C1 segment of cervical spinal cord (tissue), 14 donors: Measurements from ENCODE around the gene CCNI.
A peak's percentile ranks its signal among the peaks of the same experiment; 100 is the strongest.
"Not testable (repeated sequence)": the region's sequence is repeated elsewhere in the genome, so short reads cannot be mapped to it uniquely, and the experiment has no call there.

Experiments
- DNase-seq, 14 donors: peaks; one replicate each; lab custom pipeline; 2025; lab: John Stamatoyannopoulos, UW

CCNI gene

GRCh38 chr4:77082886-77083608 is 7.3 kb upstream of the CCNI start:
- peak in 1 of 14 donors; percentile 32 for DNase-seq

- not testable (repeated sequence) for DNase-seq
These were observed 5.0 kb upstream of the CCNI start for GRCh38 chr4:77080806-77081205.

- DNase-seq, result no peak
These were observed 3.5 kb upstream of the CCNI start for GRCh38 chr4:77079281-77079680.

GRCh38 chr4:77078401-77078800 is 2.6 kb upstream of the CCNI start:
- DNase-seq, result no peak

GRCh38 chr4:77076889-77077635 is 1.3 kb upstream of the CCNI start:
- DNase-seq, result no peak

GRCh38 chr4:77074981-77075855 is 571 bp downstream of the CCNI start:
- peak in 13 of 14 donors; percentile 4 to 84 (median 63) for DNase-seq

- peak in 1 of 14 donors; percentile 40 for DNase-seq
These were observed 1.4 kb downstream of the CCNI start for GRCh38 chr4:77074381-77074831.

GRCh38 chr4:77073981-77074380 is 1.8 kb downstream of the CCNI start:
- DNase-seq, result peak in 2 of 14 donors; percentile 12 to 33

- DNase-seq, result peak in 2 of 14 donors; percentile 19 to 41
These were observed 2.5 kb downstream of the CCNI start for GRCh38 chr4:77073106-77073809.

- peak in 1 of 14 donors; percentile 20 for DNase-seq
These were observed 3.5 kb downstream of the CCNI start for GRCh38 chr4:77072195-77072753.

GRCh38 chr4:77069514-77069913 is 6.3 kb downstream of the CCNI start:
- not testable (repeated sequence) for DNase-seq

- no peak for DNase-seq
These were observed 10.4 kb downstream of the CCNI start for GRCh38 chr4:77065382-77065781.

- DNase-seq, result no peak
These were observed 12.9 kb downstream of the CCNI start for GRCh38 chr4:77062856-77063255.

- no peak for DNase-seq
These were observed 23.4 kb downstream of the CCNI start for GRCh38 chr4:77052352-77052751.

GRCh38 chr4:77050962-77051361 is 24.8 kb downstream of the CCNI start:
- no peak for DNase-seq

- no peak for DNase-seq
These were observed 28.8 kb downstream of the CCNI start for GRCh38 chr4:77047037-77047436.

GRCh38 chr4:77045490-77045889 is 30.3 kb downstream of the CCNI start:
- DNase-seq, result no peak

GRCh38 chr4:77044461-77045150 is 31.2 kb downstream of the CCNI start:
- DNase-seq, result no peak

GRCh38 chr4:77043507-77044136 is 32.2 kb downstream of the CCNI start:
- DNase-seq, result no peak
